Vagina (tissue), 2 donors: Measurements from ENCODE around the gene NDUFS3.

Experiments used
- CTCF ChIP-seq, 3 experiments: fragments of 450-650 bp in 2 of 3; fragments of 200-600 bp in 1 of 3; sonication (generic) in 1 of 3; IDR thresholded peaks; one replicate each; pipeline ENCODE4 v1.5.1; 2017 to 2019; ENCODE audit warnings: antibody characterized with exemption in 3 of 3, mild to moderate bottlenecking in 2 of 3, moderate library complexity in 2 of 3
- POLR2A ChIP-seq, 2 donors: fragments of 450-650 bp; IDR thresholded peaks; one replicate each; pipeline ENCODE4 v1.6.1; 2017; ENCODE audit warnings: antibody characterized with exemption in 2 of 2, mild to moderate bottlenecking in 2 of 2, moderate library complexity in 2 of 2
- POLR2AphosphoS5 ChIP-seq, 2 donors: sonication (generic); formaldehyde crosslinking; IDR thresholded peaks; one replicate each; pipeline ENCODE4 v1.9.0; 2017; ENCODE audit warnings: antibody characterized with exemption in 2 of 2, mild to moderate bottlenecking in 2 of 2, low read depth in 1 of 2; ENCODE audit not compliant: insufficient read depth in 1 of 2

GRCh38 chr11:47595967-47596366 lies 17.1 kb downstream of the NDUFS3 start:
- TF ChIP-seq CTCF (IDR thresholded peaks at IDR 0.05) (no peak), POLR2AphosphoS5 (IDR thresholded peaks at IDR 0.05; ENCODE audit: insufficient read depth in 1 of 2, low read depth in 1 of 2) (no peak), POLR2A (IDR thresholded peaks at IDR 0.05) (no peak)
